Erythroblast (primary cell): ENCODE measurements around the gene ATXN3L.

Experiments used
- GATA1 ChIP-seq: IDR thresholded peaks from 2 replicates; pipeline ENCODE4 v1.6.1; 2011; ENCODE audit warnings: low read depth, mild to moderate bottlenecking, control low read depth, low read length, moderate library complexity
- POLR2A ChIP-seq: IDR thresholded peaks from 2 replicates; pipeline ENCODE4 v1.6.1; 2011; ENCODE audit warnings: mild to moderate bottlenecking, low read length

GRCh38 chrX:13271511-13271910 is 48.3 kb downstream of the ATXN3L start:
- TF ChIP-seq POLR2A = no peak
- no peak for TF ChIP-seq GATA1
